Vagina (tissue), 2 donors: ENCODE measurements around the gene NTF4. TPM values are rescaled to one million over a fixed set of nuclear protein-coding genes. Genes with fewer than 3 reads are reported as not detected.
A peak's percentile ranks its signal among the peaks of the same experiment; 100 is the strongest.

Experiments used
- DNase-seq, 2 donors: peaks; one replicate each; pipeline ENCODE4 v3.0.0-alpha.2; 2017; ENCODE audit errors: extremely low spot score in 2 of 2
- H3K27ac ChIP-seq: fragments of 200-600 bp; sonication (generic); one replicate; pipeline ENCODE4 v1.5.1; 2019
- H3K27me3 ChIP-seq: fragments of 200-600 bp; sonication (generic); one replicate; pipeline ENCODE4 v1.5.1; 2019
- H3K36me3 ChIP-seq, 2 donors: fragments of 200-600 bp; sonication (generic); one replicate each; pipeline ENCODE4 v1.5.1; 2017 to 2019
- H3K4me1 ChIP-seq: fragments of 200-600 bp; sonication (generic); one replicate; pipeline ENCODE4 v1.5.1; 2019
- H3K4me3 ChIP-seq, 2 donors: fragments of 200-600 bp; sonication (generic); 1 replicate in 1 of 2; 2 replicates in 1 of 2; pipeline ENCODE4 v1.5.1; 2016 to 2019
- H3K9me3 ChIP-seq: fragments of 200-600 bp; sonication (generic); one replicate; pipeline ENCODE4 v1.5.1; 2019
- POLR2A ChIP-seq, 2 donors: fragments of 450-650 bp; IDR thresholded peaks; one replicate each; pipeline ENCODE4 v1.6.1; 2017; ENCODE audit warnings: antibody characterized with exemption in 2 of 2, mild to moderate bottlenecking in 2 of 2, moderate library complexity in 2 of 2
- POLR2AphosphoS5 ChIP-seq, 2 donors: sonication (generic); formaldehyde crosslinking; IDR thresholded peaks; one replicate each; pipeline ENCODE4 v1.9.0; 2017; ENCODE audit warnings: antibody characterized with exemption in 2 of 2, mild to moderate bottlenecking in 2 of 2, low read depth in 1 of 2; ENCODE audit not compliant: insufficient read depth in 1 of 2
- intact Hi-C: fragments of 100-400 bp; cut with DNase I; formaldehyde crosslinking; loops from one replicate; pipeline ENCODE4 v1.15.1; 2023
- total RNA-seq: library from RNA; depleted of rRNA; stranded (reverse); fragments of >200 nt; gene quantifications from one replicate; pipeline ENCODE4 v1.2.3, GENCODE V29; 2016
- TF ChIP-seq, protein P1 (sequence below), 3 experiments: fragments of 450-650 bp in 2 of 3; fragments of 200-600 bp in 1 of 3; sonication (generic) in 1 of 3; IDR thresholded peaks; one replicate each; pipeline ENCODE4 v1.5.1; 2017 to 2019; ENCODE audit warnings: antibody characterized with exemption in 3 of 3, mild to moderate bottlenecking in 2 of 3, moderate library complexity in 2 of 3

Gene NTF4, protein sequence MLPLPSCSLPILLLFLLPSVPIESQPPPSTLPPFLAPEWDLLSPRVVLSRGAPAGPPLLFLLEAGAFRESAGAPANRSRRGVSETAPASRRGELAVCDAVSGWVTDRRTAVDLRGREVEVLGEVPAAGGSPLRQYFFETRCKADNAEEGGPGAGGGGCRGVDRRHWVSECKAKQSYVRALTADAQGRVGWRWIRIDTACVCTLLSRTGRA
- total RNA-seq: 6.1 TPM

DNA sequence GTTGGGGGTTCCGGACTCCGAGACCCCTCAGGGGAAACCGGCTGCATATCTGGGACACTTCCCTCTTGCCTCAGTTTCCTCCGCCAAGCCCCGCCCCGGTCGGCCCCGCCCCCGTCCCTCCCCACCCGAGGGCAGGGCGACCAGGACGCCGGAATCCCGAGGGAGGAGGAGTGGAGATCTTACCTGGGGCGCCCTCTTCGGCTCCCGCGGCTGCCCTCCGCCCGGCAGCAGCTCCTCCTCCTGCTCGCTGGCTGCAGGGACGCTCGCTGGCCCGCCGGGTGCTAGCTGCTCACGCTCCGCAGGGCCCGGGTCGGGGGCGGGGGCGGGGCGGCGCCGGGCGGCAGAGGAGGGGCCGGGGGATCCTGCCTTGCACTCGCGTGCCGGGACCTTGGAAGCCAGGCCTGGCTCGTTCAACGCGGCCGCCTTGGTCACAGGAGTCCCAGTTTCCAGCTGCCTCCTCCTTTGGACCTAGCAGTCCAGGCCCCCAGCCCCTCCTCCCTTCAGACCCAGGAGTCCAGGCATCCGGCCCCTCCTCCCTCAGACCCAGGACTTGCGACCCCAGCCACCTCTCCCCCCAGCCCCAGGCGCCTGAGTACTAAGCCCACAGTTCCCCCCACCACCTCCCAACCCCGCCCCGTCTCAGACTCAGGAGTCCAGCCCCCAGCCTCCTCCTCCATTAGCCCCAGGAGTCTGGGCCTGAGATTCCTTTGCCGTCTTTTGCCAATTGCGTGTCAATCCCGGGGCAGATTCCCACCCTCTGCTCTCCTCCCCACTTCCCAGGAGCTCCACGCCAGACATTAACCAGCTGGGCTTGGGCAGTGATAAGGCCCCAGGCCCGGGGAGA, at the start of gene NTF4:
TSS of gene NTF4 (minus strand) at position 51 of the 844 bp plus-strand sequence. CDS start 2,821 bp downstream, outside the sequence.
- intact Hi-C loops: no loop called here

GRCh38 chr19:49113762-49114629, 49.4 kb upstream of the NTF4 start, which contains the start of gene LIN7B:
Gene LIN7B (plus strand): TSS chr19:49114370. CDS start chr19:49114405, 35 bp downstream.
- no peaks in the 10 kb centered on the region for H3K9me3 ChIP-seq
- no peak for DNase-seq

More for the DNA sequence above, at the start of gene NTF4:
- H3K27me3 ChIP-seq: peaks cover 6% of the 10 kb centered on the region
- TF ChIP-seq POLR2AphosphoS5 (IDR thresholded peaks at IDR 0.05; ENCODE audit: insufficient read depth in 1 of 2, low read depth in 1 of 2) (no peak), POLR2A (IDR thresholded peaks at IDR 0.05) (no peak)
- TF ChIP-seq, protein P1, sequence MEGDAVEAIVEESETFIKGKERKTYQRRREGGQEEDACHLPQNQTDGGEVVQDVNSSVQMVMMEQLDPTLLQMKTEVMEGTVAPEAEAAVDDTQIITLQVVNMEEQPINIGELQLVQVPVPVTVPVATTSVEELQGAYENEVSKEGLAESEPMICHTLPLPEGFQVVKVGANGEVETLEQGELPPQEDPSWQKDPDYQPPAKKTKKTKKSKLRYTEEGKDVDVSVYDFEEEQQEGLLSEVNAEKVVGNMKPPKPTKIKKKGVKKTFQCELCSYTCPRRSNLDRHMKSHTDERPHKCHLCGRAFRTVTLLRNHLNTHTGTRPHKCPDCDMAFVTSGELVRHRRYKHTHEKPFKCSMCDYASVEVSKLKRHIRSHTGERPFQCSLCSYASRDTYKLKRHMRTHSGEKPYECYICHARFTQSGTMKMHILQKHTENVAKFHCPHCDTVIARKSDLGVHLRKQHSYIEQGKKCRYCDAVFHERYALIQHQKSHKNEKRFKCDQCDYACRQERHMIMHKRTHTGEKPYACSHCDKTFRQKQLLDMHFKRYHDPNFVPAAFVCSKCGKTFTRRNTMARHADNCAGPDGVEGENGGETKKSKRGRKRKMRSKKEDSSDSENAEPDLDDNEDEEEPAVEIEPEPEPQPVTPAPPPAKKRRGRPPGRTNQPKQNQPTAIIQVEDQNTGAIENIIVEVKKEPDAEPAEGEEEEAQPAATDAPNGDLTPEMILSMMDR (IDR thresholded peaks at IDR 0.05): no peak
- H3K36me3 ChIP-seq: no peaks in the 10 kb centered on the region
- H3K9me3 ChIP-seq: no peaks in the 10 kb centered on the region
- no peak for DNase-seq
- no peaks in the 10 kb centered on the region for H3K4me1 ChIP-seq
- peak within 1 kb of the TSS; percentile 28 to 36 for H3K4me3 ChIP-seq
- H3K27ac ChIP-seq: peak within 1 kb of the TSS; percentile 33

GRCh38 chr19:49111218-49111998, 46.8 kb upstream of the NTF4 start:
- Histone ChIP-seq H3K9me3 (no peaks in the 10 kb centered on the region), H3K4me1 (peaks cover 20% of the 10 kb centered on the region), H3K4me3 (no peak overlapping the region), H3K27me3 (no peaks in the 10 kb centered on the region), H3K36me3 (peaks cover 0 to 23% of the 10 kb centered on the region in 2 donors), H3K27ac (no peak overlapping the region)
- TF ChIP-seq POLR2A (IDR thresholded peaks at IDR 0.05): no peak
- no peak for TF ChIP-seq POLR2AphosphoS5 (IDR thresholded peaks at IDR 0.05; ENCODE audit: insufficient read depth in 1 of 2, low read depth in 1 of 2)
- TF ChIP-seq, protein P1 (IDR thresholded peaks at IDR 0.05): no peak
- DNase-seq: no peak
- intact Hi-C loops: no loop called here

More at GRCh38 chr19:49113762-49114629, 49.4 kb upstream of the NTF4 start, which contains the start of gene LIN7B:
- Histone ChIP-seq H3K4me3 (peak within 1 kb of the TSS; percentile 72 to 88), H3K27ac (peak within 1 kb of the TSS; percentile 83), H3K4me1 (peaks cover 34% of the 10 kb centered on the region), H3K36me3 (peaks cover 0 to under 1% of the 10 kb centered on the region in 2 donors), H3K27me3 (no peaks in the 10 kb centered on the region)
- TF ChIP-seq, protein P1 (IDR thresholded peaks at IDR 0.05): peak in 1 of 3 experiments; percentile 54
- TF ChIP-seq POLR2AphosphoS5 (IDR thresholded peaks at IDR 0.05; ENCODE audit: insufficient read depth in 1 of 2, low read depth in 1 of 2): no peak
- TF ChIP-seq POLR2A (IDR thresholded peaks at IDR 0.05): peak in 1 of 2 donors; percentile 12
- intact Hi-C loops: no loop called here

GRCh38 chr19:49110567-49110966, 45.9 kb upstream of the NTF4 start:
- H3K4me3 ChIP-seq: no peak overlapping the region
- peaks cover 20% of the 10 kb centered on the region for H3K4me1 ChIP-seq
- no peaks in the 10 kb centered on the region for H3K9me3 ChIP-seq
- intact Hi-C loops: no loop called here
- no peak overlapping the region for H3K27ac ChIP-seq
- DNase-seq: no peak
- TF ChIP-seq, protein P1 (IDR thresholded peaks at IDR 0.05): no peak
- TF ChIP-seq POLR2AphosphoS5 (IDR thresholded peaks at IDR 0.05; ENCODE audit: insufficient read depth in 1 of 2, low read depth in 1 of 2) (no peak), POLR2A (IDR thresholded peaks at IDR 0.05) (no peak)
- no peaks in the 10 kb centered on the region for H3K27me3 ChIP-seq
- peaks cover 0 to 31% of the 10 kb centered on the region in 2 donors for H3K36me3 ChIP-seq
